ENCODE measurements around the gene RPS17. TPM values are rescaled to one million over a fixed set of nuclear protein-coding genes. Genes with fewer than 3 reads are reported as not detected.
A peak's percentile ranks its signal among the peaks of the same experiment; 100 is the strongest.

The RPS17 gene
- polyA plus RNA-seq, 1 donor (not counting 4 experiments of a cell fraction or from before 2014, with no cell fraction given) = 4,320 TPM

DNA sequence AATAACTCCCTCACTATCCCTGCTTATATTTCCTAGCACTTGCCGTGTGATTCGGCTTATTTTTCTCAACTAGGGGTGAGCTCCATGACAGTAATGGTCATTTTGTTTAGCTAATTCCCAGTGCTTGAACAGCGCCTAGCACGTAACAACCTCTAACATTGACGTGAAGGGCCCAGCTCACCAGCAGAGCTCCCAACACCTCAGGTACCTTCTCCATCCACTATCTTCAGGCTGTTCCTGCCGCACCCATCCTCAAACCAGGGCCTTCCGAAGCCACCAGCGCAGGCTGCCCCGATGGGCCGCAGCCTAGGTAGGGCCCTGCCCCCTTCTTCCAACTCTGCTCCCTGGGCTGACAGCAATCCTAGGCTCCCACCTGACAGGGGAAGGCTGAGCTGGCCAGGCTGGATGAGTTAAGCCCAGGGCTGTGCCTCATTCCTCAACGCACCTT, 751 bp upstream of the RPS17 start:
- H3K36me3 ChIP-seq (ENCODE audit: control insufficient read depth in 2 of 2, extremely low read depth in 1 of 2, insufficient read depth in 2 of 2, low read length in 2 of 2) = peaks cover 26 to 37% of the 10 kb centered on the region in 2 experiments
- H2AFZ ChIP-seq (ENCODE audit: control insufficient read depth, low read length) = peak overlapping the region; percentile 95
- no peak for DNase-seq (ENCODE audit: low read depth, low spot score)
- dilution Hi-C loops (cut with MboI; ENCODE audit: extremely low pct_ligation_motif_present, low sequenced_read_pairs) = no loop called here
- H3K79me2 ChIP-seq (ENCODE audit: control insufficient read depth, insufficient read depth, low read length) = peaks cover 41% of the 10 kb centered on the region
- peaks cover 25% of the 10 kb centered on the region for H4K20me1 ChIP-seq (ENCODE audit: control insufficient read depth, extremely low read depth, insufficient read depth, low read length)
- H3K4me1 ChIP-seq (ENCODE audit: control insufficient read depth, extremely low read depth, insufficient read depth, low read length) = peaks cover 22% of the 10 kb centered on the region
- no peaks in the 10 kb centered on the region for H3K27me3 ChIP-seq (ENCODE audit: control insufficient read depth, extremely low read depth, insufficient read depth, low read length)
- peak overlapping the region; percentile 89 for H3K9ac ChIP-seq (ENCODE audit: control insufficient read depth, extremely low read depth, insufficient read depth, low read length)
- no peaks in the 10 kb centered on the region for H3K9me1 ChIP-seq (ENCODE audit: control insufficient read depth, extremely low read depth, insufficient read depth, low read length)
- TF ChIP-seq EZH2 (IDR thresholded peaks at IDR 0.05; ENCODE audit: low read length) = no peak
- TF ChIP-seq, protein P1, sequence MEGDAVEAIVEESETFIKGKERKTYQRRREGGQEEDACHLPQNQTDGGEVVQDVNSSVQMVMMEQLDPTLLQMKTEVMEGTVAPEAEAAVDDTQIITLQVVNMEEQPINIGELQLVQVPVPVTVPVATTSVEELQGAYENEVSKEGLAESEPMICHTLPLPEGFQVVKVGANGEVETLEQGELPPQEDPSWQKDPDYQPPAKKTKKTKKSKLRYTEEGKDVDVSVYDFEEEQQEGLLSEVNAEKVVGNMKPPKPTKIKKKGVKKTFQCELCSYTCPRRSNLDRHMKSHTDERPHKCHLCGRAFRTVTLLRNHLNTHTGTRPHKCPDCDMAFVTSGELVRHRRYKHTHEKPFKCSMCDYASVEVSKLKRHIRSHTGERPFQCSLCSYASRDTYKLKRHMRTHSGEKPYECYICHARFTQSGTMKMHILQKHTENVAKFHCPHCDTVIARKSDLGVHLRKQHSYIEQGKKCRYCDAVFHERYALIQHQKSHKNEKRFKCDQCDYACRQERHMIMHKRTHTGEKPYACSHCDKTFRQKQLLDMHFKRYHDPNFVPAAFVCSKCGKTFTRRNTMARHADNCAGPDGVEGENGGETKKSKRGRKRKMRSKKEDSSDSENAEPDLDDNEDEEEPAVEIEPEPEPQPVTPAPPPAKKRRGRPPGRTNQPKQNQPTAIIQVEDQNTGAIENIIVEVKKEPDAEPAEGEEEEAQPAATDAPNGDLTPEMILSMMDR (optimal IDR thresholded peaks at IDR 0.05 in 1 of 3, IDR thresholded peaks at IDR 0.05 in 1 of 3, conservative IDR thresholded peaks at IDR 0.05 in 1 of 3; ENCODE audit: extremely low read depth in 1 of 3, insufficient read depth in 2 of 3, low read length in 3 of 3) = no peak
- peak overlapping the region; percentile 93 to 99 (median 94) for H3K4me3 ChIP-seq (ENCODE audit: control insufficient read depth in 2 of 3, extremely low read depth in 1 of 3, insufficient read depth in 2 of 3, low read depth in 1 of 3, low read length in 3 of 3)
- H3K4me2 ChIP-seq (ENCODE audit: control insufficient read depth, extremely low read depth, insufficient read depth, low read depth, low read length) = peak overlapping the region; percentile 93
- H3K9me3 ChIP-seq (ENCODE audit: control insufficient read depth, low read depth, low read length) = no peaks in the 10 kb centered on the region
- no peak for FAIRE-seq
- peak overlapping the region; percentile 83 for H3K27ac ChIP-seq (ENCODE audit: control insufficient read depth, insufficient read depth, low read length)

DNA sequence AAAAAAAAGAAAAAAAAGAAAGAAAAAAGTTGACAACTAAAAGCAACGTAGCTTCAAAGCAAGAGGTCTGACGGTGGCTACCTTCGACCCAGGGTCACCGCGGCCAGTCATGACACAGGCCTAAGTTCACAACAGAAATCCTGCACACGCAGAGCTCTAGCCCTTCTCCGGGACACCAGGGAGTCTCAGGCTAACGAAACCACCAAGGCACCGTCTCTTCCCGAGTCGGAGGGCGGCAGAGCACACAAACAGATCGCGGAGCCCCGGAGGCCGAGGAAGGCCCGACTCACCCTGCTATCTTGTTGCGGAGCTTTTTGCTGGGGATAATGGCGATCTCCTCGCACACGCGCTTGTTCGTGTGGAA, 584 bp downstream of the RPS17 start:
- TF ChIP-seq EZH2 (IDR thresholded peaks at IDR 0.05; ENCODE audit: low read length) = no peak
- TF ChIP-seq, protein P1 (optimal IDR thresholded peaks at IDR 0.05 in 1 of 3, IDR thresholded peaks at IDR 0.05 in 1 of 3, conservative IDR thresholded peaks at IDR 0.05 in 1 of 3; ENCODE audit: extremely low read depth in 1 of 3, insufficient read depth in 2 of 3, low read length in 3 of 3) = no peak
- no peaks in the 10 kb centered on the region for H3K9me3 ChIP-seq (ENCODE audit: control insufficient read depth, low read depth, low read length)
- dilution Hi-C loops (cut with MboI; ENCODE audit: extremely low pct_ligation_motif_present, low sequenced_read_pairs) = no loop called here
- no peak overlapping the region for H2AFZ ChIP-seq (ENCODE audit: control insufficient read depth, low read length)
- peak overlapping the region; percentile 84 for H3K4me2 ChIP-seq (ENCODE audit: control insufficient read depth, extremely low read depth, insufficient read depth, low read depth, low read length)
- H3K27me3 ChIP-seq (ENCODE audit: control insufficient read depth, extremely low read depth, insufficient read depth, low read length) = no peaks in the 10 kb centered on the region
- peaks cover 25% of the 10 kb centered on the region for H4K20me1 ChIP-seq (ENCODE audit: control insufficient read depth, extremely low read depth, insufficient read depth, low read length)
- peaks cover 41% of the 10 kb centered on the region for H3K79me2 ChIP-seq (ENCODE audit: control insufficient read depth, insufficient read depth, low read length)
- DNase-seq (ENCODE audit: low read depth, low spot score) (no peak), FAIRE-seq (no peak)
- peak overlapping the region; percentile 93 to 99 (median 94) for H3K4me3 ChIP-seq (ENCODE audit: control insufficient read depth in 2 of 3, extremely low read depth in 1 of 3, insufficient read depth in 2 of 3, low read depth in 1 of 3, low read length in 3 of 3)
- no peaks in the 10 kb centered on the region for H3K9me1 ChIP-seq (ENCODE audit: control insufficient read depth, extremely low read depth, insufficient read depth, low read length)
- H3K9ac ChIP-seq (ENCODE audit: control insufficient read depth, extremely low read depth, insufficient read depth, low read length) = peak overlapping the region; percentile 98
- H3K36me3 ChIP-seq (ENCODE audit: control insufficient read depth in 2 of 2, extremely low read depth in 1 of 2, insufficient read depth in 2 of 2, low read length in 2 of 2) = peaks cover 34 to 38% of the 10 kb centered on the region in 2 experiments
- H3K4me1 ChIP-seq (ENCODE audit: control insufficient read depth, extremely low read depth, insufficient read depth, low read length) = peaks cover 22% of the 10 kb centered on the region
- H3K27ac ChIP-seq (ENCODE audit: control insufficient read depth, insufficient read depth, low read length) = peak overlapping the region; percentile 86
